HG02938 (cell line): ENCODE measurements around the gene KITLG.
"Not testable (repeated sequence)": the region's sequence is repeated elsewhere in the genome, so short reads cannot be mapped to it uniquely, and the experiment has no call there.

Experiments
- ATAC-seq: cut with Tn5 transposase; IDR thresholded peaks from one replicate; pipeline ENCODE4 v1.9.1; 2021; ENCODE audit warnings: mild to moderate bottlenecking, moderate library complexity; ENCODE audit not compliant: unreplicated experiment

The KITLG gene

DNA sequence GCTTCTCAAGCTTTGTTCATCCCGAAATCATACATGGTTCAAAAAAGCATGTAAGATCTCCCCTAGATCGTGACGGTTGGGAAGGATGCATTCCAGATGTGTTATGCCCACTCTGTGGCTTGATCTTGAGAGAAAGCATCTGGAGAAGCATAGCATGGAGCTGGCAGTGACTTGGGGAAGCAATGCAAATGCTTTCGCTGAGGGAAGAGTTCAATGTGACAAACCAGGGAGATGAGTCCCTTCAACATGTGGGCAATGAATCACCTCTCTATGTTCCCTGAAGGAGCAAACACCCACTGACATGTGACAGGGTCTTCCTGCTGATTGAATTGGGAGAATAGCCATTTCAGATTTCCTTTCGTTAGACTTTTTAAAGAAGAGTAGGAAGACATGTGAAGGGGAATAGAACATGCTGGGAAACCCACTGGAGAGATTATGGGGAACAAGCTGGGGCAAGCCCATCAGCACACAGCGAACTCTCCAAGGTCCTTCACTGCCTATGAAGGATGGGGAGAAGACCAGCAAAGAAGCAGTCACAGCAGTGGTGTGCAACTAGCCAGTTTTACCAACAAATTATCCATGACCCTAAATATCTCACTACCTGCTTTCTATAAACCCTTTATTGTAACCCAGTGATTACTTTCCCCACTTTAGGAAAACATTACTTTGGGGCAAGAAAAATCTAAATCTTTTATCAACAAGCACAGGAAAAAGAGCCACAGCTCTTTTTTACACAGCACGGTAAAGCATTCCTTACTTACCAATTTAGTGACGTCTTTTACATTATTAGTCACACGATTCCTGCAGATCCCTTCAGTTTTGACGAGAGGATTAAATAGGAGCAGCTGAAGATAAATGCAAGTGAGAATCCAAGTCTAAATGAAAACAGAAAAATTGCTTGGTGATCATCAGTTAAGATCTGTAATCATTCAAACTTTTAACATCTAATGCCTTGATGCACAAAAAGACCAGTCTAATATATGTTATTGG lies 35.0 kb downstream of the KITLG start:
- no peak for ATAC-seq

GRCh38 chr12:88539893-88540292 lies 40.4 kb downstream of the KITLG start:
- no peak for ATAC-seq

DNA sequence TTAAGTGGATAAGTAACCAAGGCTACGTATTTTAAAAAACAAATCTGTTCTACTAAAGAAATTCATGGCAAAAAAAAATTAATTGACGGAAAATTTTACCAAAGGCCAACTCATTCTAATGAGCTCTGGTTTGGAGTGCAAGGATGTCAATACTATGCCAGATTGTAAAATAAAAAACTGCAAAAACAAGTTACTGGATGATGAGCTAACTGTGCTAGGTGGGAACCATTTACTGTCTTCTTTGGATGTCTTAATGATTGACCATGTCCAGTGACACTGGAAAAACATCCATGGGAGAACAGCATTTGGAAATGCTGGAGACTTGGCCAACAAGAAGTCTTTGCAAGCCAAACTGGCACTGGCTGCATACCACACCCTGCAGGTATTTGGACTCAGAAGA lies 41.6 kb downstream of the KITLG start:
- ATAC-seq, result no peak

DNA sequence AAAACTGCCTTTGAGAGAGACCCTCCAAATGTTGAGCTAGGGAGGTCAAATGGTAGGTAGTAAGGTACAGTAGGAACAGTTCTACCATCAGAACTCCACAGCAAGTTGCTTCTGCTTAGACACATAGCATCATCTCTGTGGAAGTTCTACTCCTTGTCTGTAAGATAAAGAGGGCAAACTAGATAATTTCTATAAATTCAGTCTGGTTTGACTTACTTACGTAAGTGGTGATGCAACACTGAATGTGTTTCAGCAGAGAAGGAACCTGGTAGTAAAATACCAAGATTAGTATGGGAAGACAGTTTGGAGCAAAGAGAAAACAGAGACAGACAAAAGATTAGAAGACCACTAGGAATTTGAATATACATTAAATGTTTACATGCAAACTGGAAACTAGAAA lies 42.0 kb downstream of the KITLG start:
- ATAC-seq, result no peak

GRCh38 chr12:88530868-88531267 lies 49.4 kb downstream of the KITLG start:
- no peak for ATAC-seq

DNA sequence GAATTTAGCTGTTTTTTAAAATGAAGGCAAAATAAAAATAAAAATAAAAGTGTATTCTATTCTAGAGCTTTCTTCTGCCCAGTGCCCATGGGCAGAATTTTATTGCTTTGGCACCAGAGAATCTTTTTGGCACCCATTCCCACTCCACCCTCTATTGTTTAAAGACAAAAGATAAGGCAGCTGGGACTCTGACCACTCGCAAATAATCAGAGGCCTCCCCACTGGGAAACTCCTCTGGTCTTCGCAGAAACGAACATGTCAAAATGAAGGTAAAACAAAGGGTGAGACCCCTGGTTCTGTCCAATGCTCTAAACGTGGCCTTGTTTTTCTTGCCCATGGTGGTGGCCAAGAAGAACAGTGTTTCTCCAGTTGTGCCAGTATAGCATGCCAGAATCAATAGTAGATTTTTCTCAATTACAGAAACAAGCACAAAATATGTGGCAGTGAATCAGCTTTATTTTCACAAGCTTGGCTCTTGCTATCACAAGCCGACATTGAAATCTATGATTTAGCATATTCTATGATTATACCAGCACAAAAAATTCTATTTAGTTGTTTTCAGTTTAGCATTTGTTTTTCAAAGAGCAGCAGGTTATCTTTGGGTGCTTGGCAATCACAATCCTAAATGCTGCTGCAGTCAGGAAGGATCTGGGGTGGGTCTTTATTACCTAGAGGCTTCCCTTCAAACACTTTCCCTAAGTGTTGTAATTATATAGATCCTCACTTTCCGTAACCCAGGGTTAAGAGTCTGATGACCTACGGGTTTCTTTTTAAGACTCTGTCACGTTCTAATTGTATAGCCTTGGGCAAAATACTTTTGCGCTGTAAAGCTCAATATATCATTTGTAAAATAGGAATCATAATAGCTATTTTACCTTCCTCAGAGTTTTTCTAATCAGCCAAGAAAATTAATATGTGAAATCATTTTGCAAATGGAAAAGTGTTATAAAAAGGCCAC lies 50.5 kb downstream of the KITLG start:
- ATAC-seq, result no peak

DNA sequence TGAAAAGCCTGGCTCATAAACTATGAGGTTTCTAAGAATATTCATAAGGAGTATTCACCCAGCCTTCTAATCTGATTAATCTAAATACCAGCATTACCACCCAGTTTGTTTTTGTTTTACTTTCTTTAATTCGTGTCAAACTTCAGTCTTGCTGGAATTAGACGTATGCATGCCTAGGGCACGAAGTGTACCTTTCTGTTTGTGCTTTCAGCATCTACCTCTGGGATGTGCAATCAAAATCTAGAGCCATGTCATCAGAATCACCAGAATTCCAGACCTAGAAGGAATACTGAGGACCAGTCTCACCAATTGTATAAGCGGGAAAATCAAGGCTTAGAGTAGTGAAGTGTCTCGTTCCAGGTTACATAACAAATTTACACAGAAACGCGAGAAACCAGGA lies 57.3 kb downstream of the KITLG start:
- no peak for ATAC-seq

DNA sequence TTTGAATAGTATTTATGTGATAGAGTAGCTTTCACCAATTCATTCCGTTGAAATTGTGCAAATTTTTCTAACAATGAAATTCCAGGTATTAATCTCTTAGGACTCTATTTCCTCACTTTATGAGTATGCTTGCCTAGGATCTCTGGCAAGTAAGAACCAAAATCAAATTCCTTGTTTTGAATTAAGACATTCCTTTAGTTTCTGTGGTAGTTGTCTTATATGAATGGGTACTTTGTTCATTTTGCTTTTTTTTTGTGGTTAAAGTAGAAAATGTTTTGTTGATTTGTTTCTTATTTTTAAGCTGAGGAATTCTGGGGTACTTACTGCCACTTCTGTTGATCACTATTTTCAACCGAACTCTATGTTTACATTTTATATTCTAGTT lies 59.8 kb downstream of the KITLG start:
- ATAC-seq, result no peak

DNA sequence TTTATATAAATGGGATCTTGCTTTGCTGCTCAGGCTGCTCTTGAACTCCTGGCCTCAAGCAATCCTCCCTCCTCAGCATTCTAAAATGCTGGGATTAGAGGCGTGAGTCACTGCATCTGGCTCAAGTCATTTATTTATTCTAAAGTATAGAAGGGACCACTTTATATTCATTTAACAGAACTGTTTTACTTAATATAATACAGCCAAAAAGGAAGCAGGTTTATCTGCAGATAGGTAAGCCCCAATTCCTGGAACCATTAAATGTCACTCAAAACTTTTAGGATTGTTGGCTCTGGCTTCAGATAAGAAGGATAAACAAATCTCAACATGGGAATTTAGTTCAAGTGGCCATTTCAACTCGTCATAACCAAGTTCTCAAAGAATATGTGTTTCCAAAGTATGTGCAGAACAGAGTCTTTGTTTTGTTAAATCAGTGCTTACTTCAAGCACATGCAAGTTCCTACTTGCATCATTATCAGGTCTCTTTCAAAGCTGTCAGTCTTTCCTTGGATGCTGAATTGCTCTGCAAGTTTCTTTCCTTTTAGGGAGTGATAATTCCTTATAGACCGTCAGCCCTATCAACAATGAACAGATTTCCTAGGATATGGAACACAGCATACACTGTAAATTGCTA lies 60.4 kb downstream of the KITLG start:
- no peak for ATAC-seq

GRCh38 chr12:88518863-88519403 lies 61.3 kb downstream of the KITLG start:
- no peak for ATAC-seq

DNA sequence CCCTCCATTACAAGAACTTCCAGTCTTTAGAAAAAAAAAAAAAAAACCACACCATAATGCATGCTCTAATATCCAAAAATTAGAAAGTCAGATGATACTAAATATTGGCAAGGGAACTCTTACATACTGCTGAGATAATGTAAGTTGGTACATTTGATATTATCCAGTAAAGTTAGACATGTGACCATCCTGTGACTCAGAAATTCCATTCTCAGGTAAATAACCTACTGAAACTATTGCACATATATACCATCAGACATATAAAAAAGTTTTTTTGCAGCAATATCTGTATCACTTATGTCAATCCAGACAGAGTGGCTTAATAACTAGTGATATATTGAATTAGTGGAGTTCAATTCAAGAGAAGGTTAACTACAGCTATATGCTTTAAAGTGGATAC lies 63.5 kb downstream of the KITLG start:
- ATAC-seq, result no peak

DNA sequence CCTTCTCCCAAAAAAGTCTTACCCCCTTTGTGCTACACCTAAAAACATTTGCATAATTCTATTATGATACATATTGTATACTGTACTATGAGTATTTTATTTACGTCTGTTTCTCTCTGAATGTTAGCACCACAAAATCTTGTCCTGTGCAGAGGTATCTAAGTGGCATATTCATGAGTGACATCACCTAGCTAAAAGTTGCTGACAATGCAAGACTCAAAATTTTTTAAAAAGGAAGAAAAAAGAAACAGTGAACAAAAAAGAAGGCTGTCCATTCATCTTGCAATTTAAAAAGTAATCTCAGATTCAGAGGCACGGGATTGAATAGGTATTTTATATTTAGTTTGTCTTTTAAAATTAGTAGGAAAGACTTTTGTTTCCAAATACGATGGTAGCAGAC lies 69.4 kb downstream of the KITLG start:
- ATAC-seq, result no peak

GRCh38 chr12:88509851-88510250 lies 70.4 kb downstream of the KITLG start:
- ATAC-seq, result no peak

GRCh38 chr12:88509347-88509746 lies 70.9 kb downstream of the KITLG start:
- ATAC-seq, result no peak

GRCh38 chr12:88507851-88508250 lies 72.4 kb downstream of the KITLG start:
- ATAC-seq, result not testable (repeated sequence)

DNA sequence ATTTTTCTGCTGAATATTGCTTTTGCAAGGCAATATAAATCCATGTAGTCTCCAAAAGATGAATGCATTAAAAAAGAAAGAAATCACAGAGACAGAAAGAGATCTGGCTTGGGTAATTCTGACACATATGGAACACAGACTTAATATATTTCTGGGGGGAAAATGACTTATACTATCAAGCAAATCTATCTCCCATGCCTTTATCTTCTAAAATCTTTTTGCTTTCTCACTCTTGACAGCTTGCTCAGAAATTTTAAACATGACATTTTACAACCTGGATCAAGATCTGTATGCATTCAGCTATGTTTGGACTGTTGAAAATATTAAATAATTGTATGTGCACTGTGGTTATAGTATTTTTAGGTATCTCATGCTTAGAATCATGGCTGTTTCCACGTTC lies 73.0 kb downstream of the KITLG start:
- ATAC-seq, result no peak

- no peak for ATAC-seq
Measured at GRCh38 chr12:88505696-88506095, 74.6 kb downstream of the KITLG start.

GRCh38 chr12:88503281-88503703 lies 77.0 kb downstream of the KITLG start:
- no peak for ATAC-seq

- ATAC-seq, result no peak
Measured at GRCh38 chr12:88501972-88502938, 78.0 kb downstream of the KITLG start.
